ENCODE results near the gene TMEM175.

- TF ChIP-seq POLR2A (IDR thresholded peaks at IDR 0.05) (no peak), CTCF (IDR thresholded peaks at IDR 0.05) (no peak)
Measured at GRCh38 chr4:960636-961350, 28.5 kb downstream of the TMEM175 start.

Measured in breast epithelium (tissue), 3 donors.